A549 (cell line): ENCODE results near the gene CRYBB2.
"Not testable (repeated sequence)": the region's sequence is repeated elsewhere in the genome, so short reads cannot be mapped to it uniquely, and the experiment has no call there.

Experiments used
- BHLHE40 ChIP-seq: IDR thresholded peaks from 2 replicates; pipeline ENCODE4 v1.6.1; 2012; ENCODE audit warnings: low read depth, low read length, inconsistent platforms
- CTCF ChIP-seq: fragments of >200 bp; sonication (Bioruptor Twin); formaldehyde crosslinking; IDR thresholded peaks from 3 replicates; pipeline ENCODE4 v1.5.1; 2016
- EP300 ChIP-seq, 2 experiments: fragments of >200 bp; sonication (Bioruptor Twin); formaldehyde crosslinking; IDR thresholded peaks; 2 replicates in 1 of 2; 3 replicates in 1 of 2; pipeline ENCODE4 v1.6.1; 2016 to 2017
- MAFK ChIP-seq: fragments of 450-650 bp; IDR thresholded peaks from 2 replicates; pipeline ENCODE4 v1.6.1; 2014; ENCODE audit not compliant: partially characterized antibody
- NFE2L2 ChIP-seq: fragments of 150-350 bp; conservative IDR thresholded peaks from 2 replicates; pipeline ENCODE4 v1.6.1; 2014; ENCODE audit warnings: low read length
- POLR2A ChIP-seq: IDR thresholded peaks from 2 replicates; pipeline ENCODE4 v1.6.1; 2012; ENCODE audit warnings: mild to moderate bottlenecking, low read length
- RAD21 ChIP-seq, 2 experiments: fragments of >200 bp in 1 of 2; sonication (Bioruptor Twin) in 1 of 2; formaldehyde crosslinking in 1 of 2; IDR thresholded peaks in 1 of 2; conservative IDR thresholded peaks in 1 of 2; 2 replicates in 1 of 2; 3 replicates in 1 of 2; pipeline ENCODE4 v1.6.1; 2012 to 2018; ENCODE audit warnings: inconsistent platforms in 1 of 2
- SMC3 ChIP-seq: fragments of >200 bp; sonication (Bioruptor Twin); formaldehyde crosslinking; IDR thresholded peaks from 3 replicates; pipeline ENCODE4 v1.6.1; 2018; ENCODE audit warnings: inconsistent platforms
- USF2 ChIP-seq: fragments of 450-650 bp; IDR thresholded peaks from 2 replicates; pipeline ENCODE4 v1.6.1; 2014; ENCODE audit warnings: antibody characterized with exemption

- not testable (repeated sequence) for TF ChIP-seq POLR2A; CTCF; BHLHE40; USF2; RAD21 (conservative IDR thresholded peaks at IDR 0.05 in 1 of 2, IDR thresholded peaks at IDR 0.05 in 1 of 2); NFE2L2; EP300 (IDR thresholded peaks at IDR 0.05); SMC3; MAFK
These were observed 11.3 kb downstream of the CRYBB2 start for GRCh38 chr22:25230760-25231159.
